Trophoblast cell (in vitro differentiated cells and primary cell): ENCODE data around the gene PLA2G4C.

Experiments
- DNase-seq, 2 donors: peaks; one replicate each; pipeline ENCODE4 v3.0.0-alpha.2; 2016
- H2AFZ ChIP-seq: 2 replicates; pipeline ENCODE4 v1.6.1; 2013; ENCODE audit warnings: low read length, moderate library complexity, mild to moderate bottlenecking; ENCODE audit not compliant: insufficient read depth, poor library complexity
- H2AK5ac ChIP-seq: 2 replicates; pipeline ENCODE4 v1.6.1; 2013; ENCODE audit warnings: mild to moderate bottlenecking, low read length
- H2BK120ac ChIP-seq: 2 replicates; pipeline ENCODE4 v1.6.1; 2013; ENCODE audit warnings: low read length, mild to moderate bottlenecking, moderate library complexity; ENCODE audit not compliant: insufficient read depth, poor library complexity
- H2BK12ac ChIP-seq: 2 replicates; pipeline ENCODE4 v1.6.1; 2013; ENCODE audit warnings: mild to moderate bottlenecking, low read length, moderate library complexity
- H2BK5ac ChIP-seq: 2 replicates; pipeline ENCODE4 v1.6.1; 2013; ENCODE audit warnings: low read length, low read depth, moderate library complexity, mild to moderate bottlenecking; ENCODE audit not compliant: poor library complexity
- H3K14ac ChIP-seq: 2 replicates; pipeline ENCODE4 v1.6.1; 2013; ENCODE audit warnings: mild to moderate bottlenecking, low read length
- H3K18ac ChIP-seq: 2 replicates; pipeline ENCODE4 v1.6.1; 2013; ENCODE audit warnings: mild to moderate bottlenecking, low read length
- H3K23ac ChIP-seq: 2 replicates; pipeline ENCODE4 v1.6.1; 2013; ENCODE audit warnings: low read length
- H3K27ac ChIP-seq: 2 replicates; pipeline ENCODE4 v1.5.1; 2013; ENCODE audit warnings: low read depth, mild to moderate bottlenecking, inconsistent platforms, low read length, moderate library complexity
- H3K27me3 ChIP-seq: 2 replicates; pipeline ENCODE4 v1.6.1; 2013; ENCODE audit warnings: inconsistent platforms, mild to moderate bottlenecking, low read length, moderate library complexity; ENCODE audit not compliant: insufficient read depth
- H3K36me3 ChIP-seq, 2 experiments: 1 replicate in 1 of 2; 2 replicates in 1 of 2; pipeline ENCODE4 v1.6.1; 2013; ENCODE audit warnings: low read length in 2 of 2, mild to moderate bottlenecking in 2 of 2, moderate library complexity in 1 of 2; ENCODE audit not compliant: insufficient read depth in 2 of 2, control insufficient read depth in 1 of 2
- H3K4ac ChIP-seq: 2 replicates; pipeline ENCODE4 v1.6.1; 2013; ENCODE audit warnings: low read depth, mild to moderate bottlenecking, low read length, moderate library complexity
- H3K4me1 ChIP-seq, 2 experiments: 1 replicate in 1 of 2; 2 replicates in 1 of 2; pipeline ENCODE4 v1.6.1; 2013; ENCODE audit warnings: low read length in 2 of 2, mild to moderate bottlenecking in 2 of 2, moderate library complexity in 1 of 2; ENCODE audit not compliant: insufficient read depth in 2 of 2, control insufficient read depth in 1 of 2
- H3K4me2 ChIP-seq: 2 replicates; pipeline ENCODE4 v1.6.1; 2013; ENCODE audit warnings: inconsistent platforms, mild to moderate bottlenecking, low read length, moderate library complexity
- H3K4me3 ChIP-seq: 2 replicates; pipeline ENCODE4 v1.5.1; 2013; ENCODE audit warnings: mild to moderate bottlenecking, low read depth, low read length, inconsistent platforms
- H3K79me1 ChIP-seq: one replicate; pipeline ENCODE4 v1.6.1; 2013; ENCODE audit warnings: low read length
- H3K79me2 ChIP-seq: 2 replicates; pipeline ENCODE4 v1.6.1; 2013; ENCODE audit warnings: low read length, mild to moderate bottlenecking; ENCODE audit not compliant: control insufficient read depth, insufficient read depth, poor library complexity
- H3K9ac ChIP-seq: 2 replicates; pipeline ENCODE4 v1.6.1; 2013; ENCODE audit warnings: mild to moderate bottlenecking, low read length
- H3K9me3 ChIP-seq: 2 replicates; pipeline ENCODE4 v1.6.1; 2013; ENCODE audit warnings: low read depth, mild to moderate bottlenecking, control low read depth, inconsistent platforms, low read length; ENCODE audit not compliant: insufficient read depth
- H4K12ac ChIP-seq: 2 replicates; pipeline ENCODE4 v1.6.1; 2013; ENCODE audit warnings: low read depth, mild to moderate bottlenecking, low read length, moderate library complexity
- H4K8ac ChIP-seq: 2 replicates; pipeline ENCODE4 v1.6.1; 2013; ENCODE audit warnings: low read depth, mild to moderate bottlenecking, low read length, moderate library complexity
- H4K91ac ChIP-seq: one replicate; pipeline ENCODE4 v1.6.1; 2013; ENCODE audit warnings: low read depth, mild to moderate bottlenecking, low read length, moderate library complexity
- WGBS: extraction: QIAGEN DNeasy Blood & Tissue Kit; methylation state at CpG from one replicate; pipeline ENCODE4 v1.1.7; 2013; ENCODE audit warnings: missing lambda C conversion rate; ENCODE audit not compliant: insufficient read length, insufficient coverage; ENCODE audit errors: extremely low coverage; 5-methylcytosine and 5-hydroxymethylcytosine counted together

PLA2G4C gene

GRCh38 chr19:48023011-48023410, 87.6 kb downstream of the PLA2G4C start:
- 91% methylated on average over 1 of the region's 2 CpGs for WGBS
- no peaks in the 10 kb centered on the region for H3K79me2 ChIP-seq

GRCh38 chr19:48020686-48021085, 89.9 kb downstream of the PLA2G4C start:
- Histone ChIP-seq H4K91ac (no peak overlapping the region), H3K27me3 (no peaks in the 10 kb centered on the region), H3K4ac (no peak overlapping the region), H3K18ac (no peak overlapping the region), H3K36me3 (no peaks in the 10 kb centered on the region), H2BK5ac (no peak overlapping the region), H3K9me3 (no peaks in the 10 kb centered on the region), H3K4me2 (no peak overlapping the region), H3K4me1 (no peaks in the 10 kb centered on the region), H4K8ac (no peak overlapping the region), H3K79me1 (no peaks in the 10 kb centered on the region), H3K23ac (no peak overlapping the region), H2AFZ (no peak overlapping the region), H2BK12ac (no peak overlapping the region), H3K27ac (no peak overlapping the region), H2BK120ac (no peak overlapping the region), H3K14ac (no peak overlapping the region), H3K79me2 (no peaks in the 10 kb centered on the region), H4K12ac (no peak overlapping the region), H2AK5ac (no peak overlapping the region), H3K4me3 (no peak overlapping the region), H3K9ac (no peak overlapping the region)
- DNase-seq: no peak
- WGBS: no CpG with 5 or more reads among the region's 3 CpGs

More at GRCh38 chr19:48023011-48023410, 87.6 kb downstream of the PLA2G4C start:
- no peak overlapping the region for H3K27ac ChIP-seq
- H3K9ac ChIP-seq: no peak overlapping the region
- H3K4ac ChIP-seq: no peak overlapping the region
- no peaks in the 10 kb centered on the region for H3K9me3 ChIP-seq
- no peak overlapping the region for H2BK5ac ChIP-seq
- H4K91ac ChIP-seq: no peak overlapping the region
- no peaks in the 10 kb centered on the region for H3K79me1 ChIP-seq
- no peak overlapping the region for H4K12ac ChIP-seq
- H4K8ac ChIP-seq: no peak overlapping the region
- H2BK120ac ChIP-seq: no peak overlapping the region
- no peak overlapping the region for H2BK12ac ChIP-seq
- H2AFZ ChIP-seq: no peak overlapping the region
- no peak overlapping the region for H3K14ac ChIP-seq
- no peak overlapping the region for H3K18ac ChIP-seq
- no peak overlapping the region for H3K23ac ChIP-seq
- H3K4me2 ChIP-seq: no peak overlapping the region
- H3K27me3 ChIP-seq: no peaks in the 10 kb centered on the region
- H2AK5ac ChIP-seq: no peak overlapping the region
- no peaks in the 10 kb centered on the region for H3K4me1 ChIP-seq
- H3K4me3 ChIP-seq: no peak overlapping the region
- no peaks in the 10 kb centered on the region for H3K36me3 ChIP-seq
- DNase-seq: no peak

- no peak overlapping the region for H3K14ac ChIP-seq
- H3K4me1 ChIP-seq: no peaks in the 10 kb centered on the region
- no peak overlapping the region for H2BK120ac ChIP-seq
- no peak overlapping the region for H3K18ac ChIP-seq
- H3K9ac ChIP-seq: no peak overlapping the region
- H3K79me1 ChIP-seq: no peaks in the 10 kb centered on the region
- H2BK5ac ChIP-seq: no peak overlapping the region
- no peaks in the 10 kb centered on the region for H3K79me2 ChIP-seq
- no peak overlapping the region for H4K8ac ChIP-seq
- H2AFZ ChIP-seq: no peak overlapping the region
- DNase-seq: no peak
- no peak overlapping the region for H3K4ac ChIP-seq
- no peak overlapping the region for H3K4me3 ChIP-seq
- no peaks in the 10 kb centered on the region for H3K27me3 ChIP-seq
- H3K36me3 ChIP-seq: no peaks in the 10 kb centered on the region
- H2AK5ac ChIP-seq: no peak overlapping the region
- no peak overlapping the region for H3K27ac ChIP-seq
- H3K9me3 ChIP-seq: no peaks in the 10 kb centered on the region
- no peak overlapping the region for H4K12ac ChIP-seq
- no peak overlapping the region for H2BK12ac ChIP-seq
- H4K91ac ChIP-seq: no peak overlapping the region
- H3K23ac ChIP-seq: no peak overlapping the region
- no CpG with 5 or more reads among the region's 11 CpGs for WGBS
- no peak overlapping the region for H3K4me2 ChIP-seq
These were observed 99.5 kb downstream of the PLA2G4C start for GRCh38 chr19:48010932-48011758.

- Histone ChIP-seq H3K9me3 (no peaks in the 10 kb centered on the region), H3K27ac (no peak overlapping the region), H3K79me1 (no peaks in the 10 kb centered on the region), H3K4me2 (no peak overlapping the region), H3K23ac (no peak overlapping the region), H2BK12ac (no peak overlapping the region), H3K14ac (no peak overlapping the region), H3K18ac (no peak overlapping the region), H4K91ac (no peak overlapping the region), H3K27me3 (no peaks in the 10 kb centered on the region), H4K8ac (no peak overlapping the region), H3K9ac (no peak overlapping the region), H3K4me3 (no peak overlapping the region), H3K4ac (no peak overlapping the region), H3K36me3 (no peaks in the 10 kb centered on the region), H2AFZ (no peak overlapping the region), H2BK120ac (no peak overlapping the region), H4K12ac (no peak overlapping the region), H3K79me2 (no peaks in the 10 kb centered on the region), H2BK5ac (no peak overlapping the region), H3K4me1 (no peaks in the 10 kb centered on the region), H2AK5ac (no peak overlapping the region)
- no CpG with 5 or more reads among the region's 6 CpGs for WGBS
- DNase-seq: no peak
These were observed 103.9 kb downstream of the PLA2G4C start for GRCh38 chr19:48006762-48007161.
